ENCODE data around the gene ABCA4.

Gene ABCA4

DNA sequence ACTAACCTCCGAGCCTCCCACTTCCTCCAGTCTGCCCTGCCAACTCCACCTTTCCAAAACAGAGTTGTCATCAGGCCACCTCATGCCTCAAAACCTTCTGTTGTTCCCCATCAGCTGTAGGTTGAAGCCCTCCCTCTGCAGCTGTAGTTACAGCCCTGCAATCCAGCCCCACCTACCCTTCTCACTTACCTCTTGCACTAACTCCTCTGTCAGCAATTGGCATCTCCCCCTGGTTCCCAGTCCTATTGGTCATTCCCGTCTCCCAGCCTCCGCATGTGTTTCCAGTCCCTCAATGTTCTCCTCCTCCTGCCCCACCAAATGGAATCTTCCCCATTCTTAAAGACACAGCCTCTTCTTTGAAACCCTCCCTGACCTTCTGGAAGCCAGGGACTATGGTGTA, 111.6 kb downstream of the ABCA4 start:
- no peak overlapping the region for H3K27ac Mint-ChIP-seq
- no peak for DNase-seq
- peaks cover 39% of the 10 kb centered on the region for H3K4me1 Mint-ChIP-seq
- no peaks in the 10 kb centered on the region for H3K36me3 Mint-ChIP-seq (ENCODE audit: low read depth)
- peaks cover 4% of the 10 kb centered on the region for H3K27me3 Mint-ChIP-seq (ENCODE audit: low read depth, poor library complexity)
- no peaks in the 10 kb centered on the region for H3K9me3 Mint-ChIP-seq
- TF ChIP-seq, protein P1, sequence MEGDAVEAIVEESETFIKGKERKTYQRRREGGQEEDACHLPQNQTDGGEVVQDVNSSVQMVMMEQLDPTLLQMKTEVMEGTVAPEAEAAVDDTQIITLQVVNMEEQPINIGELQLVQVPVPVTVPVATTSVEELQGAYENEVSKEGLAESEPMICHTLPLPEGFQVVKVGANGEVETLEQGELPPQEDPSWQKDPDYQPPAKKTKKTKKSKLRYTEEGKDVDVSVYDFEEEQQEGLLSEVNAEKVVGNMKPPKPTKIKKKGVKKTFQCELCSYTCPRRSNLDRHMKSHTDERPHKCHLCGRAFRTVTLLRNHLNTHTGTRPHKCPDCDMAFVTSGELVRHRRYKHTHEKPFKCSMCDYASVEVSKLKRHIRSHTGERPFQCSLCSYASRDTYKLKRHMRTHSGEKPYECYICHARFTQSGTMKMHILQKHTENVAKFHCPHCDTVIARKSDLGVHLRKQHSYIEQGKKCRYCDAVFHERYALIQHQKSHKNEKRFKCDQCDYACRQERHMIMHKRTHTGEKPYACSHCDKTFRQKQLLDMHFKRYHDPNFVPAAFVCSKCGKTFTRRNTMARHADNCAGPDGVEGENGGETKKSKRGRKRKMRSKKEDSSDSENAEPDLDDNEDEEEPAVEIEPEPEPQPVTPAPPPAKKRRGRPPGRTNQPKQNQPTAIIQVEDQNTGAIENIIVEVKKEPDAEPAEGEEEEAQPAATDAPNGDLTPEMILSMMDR (IDR thresholded peaks at IDR 0.05): no peak
- no peak overlapping the region for H3K4me3 Mint-ChIP-seq

DNA sequence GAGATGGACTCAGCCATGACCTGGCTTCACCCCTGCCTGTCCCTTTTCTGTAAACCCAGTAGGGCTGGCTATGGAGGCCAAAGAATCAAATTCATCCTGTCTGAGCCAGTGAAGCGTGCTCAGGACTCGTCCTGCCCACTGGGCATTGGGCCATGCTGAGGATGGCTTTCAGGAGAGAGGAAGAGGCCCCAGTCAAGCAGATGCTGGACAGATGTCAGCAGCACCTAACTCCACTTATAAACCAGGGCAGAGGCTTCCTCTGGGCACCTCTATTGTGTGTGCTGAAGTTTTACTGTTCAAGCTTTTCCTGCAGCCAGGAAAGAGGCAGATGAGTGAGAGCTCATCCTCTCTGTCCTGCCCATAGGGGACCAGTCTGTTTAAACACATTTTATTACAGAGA, 114.3 kb downstream of the ABCA4 start:
- DNase-seq: no peak
- Mint-ChIP-seq H3K4me3 (no peak overlapping the region), H3K4me1 (peaks cover 17% of the 10 kb centered on the region)

DNA sequence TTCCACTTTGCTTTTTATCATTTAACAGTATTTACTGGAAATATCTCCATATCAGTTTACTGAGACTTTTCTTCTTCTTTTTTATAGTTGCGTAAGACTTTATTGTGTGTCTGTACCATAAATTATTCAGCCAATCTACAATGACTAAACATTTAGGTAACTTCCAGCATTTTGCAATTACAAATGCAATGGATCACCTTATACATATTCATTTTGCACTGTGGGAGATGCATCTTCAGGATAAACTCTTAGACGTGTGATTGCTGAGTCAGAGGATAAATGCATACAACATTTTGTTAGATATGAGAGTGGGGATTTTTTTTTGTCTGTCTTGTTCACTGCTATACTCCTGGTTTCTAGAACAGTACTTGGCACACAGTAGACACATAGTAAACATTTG, 116.0 kb downstream of the ABCA4 start:
- H3K9me3 Mint-ChIP-seq: no peaks in the 10 kb centered on the region
- TF ChIP-seq, protein P1 (IDR thresholded peaks at IDR 0.05): no peak
- no peak for DNase-seq
- no peak overlapping the region for H3K27ac Mint-ChIP-seq
- H3K27me3 Mint-ChIP-seq (ENCODE audit: low read depth, poor library complexity): peaks cover 8% of the 10 kb centered on the region
- H3K4me3 Mint-ChIP-seq: no peak overlapping the region
- H3K4me1 Mint-ChIP-seq: peaks cover 9% of the 10 kb centered on the region
- no peaks in the 10 kb centered on the region for H3K36me3 Mint-ChIP-seq (ENCODE audit: low read depth)

More for the DNA sequence above, 114.3 kb downstream of the ABCA4 start:
- Mint-ChIP-seq H3K27me3 (ENCODE audit: low read depth, poor library complexity) (peaks cover 4% of the 10 kb centered on the region), H3K9me3 (no peaks in the 10 kb centered on the region), H3K27ac (no peak overlapping the region), H3K36me3 (ENCODE audit: low read depth) (no peaks in the 10 kb centered on the region)
- TF ChIP-seq, protein P1 (IDR thresholded peaks at IDR 0.05): no peak

DNA sequence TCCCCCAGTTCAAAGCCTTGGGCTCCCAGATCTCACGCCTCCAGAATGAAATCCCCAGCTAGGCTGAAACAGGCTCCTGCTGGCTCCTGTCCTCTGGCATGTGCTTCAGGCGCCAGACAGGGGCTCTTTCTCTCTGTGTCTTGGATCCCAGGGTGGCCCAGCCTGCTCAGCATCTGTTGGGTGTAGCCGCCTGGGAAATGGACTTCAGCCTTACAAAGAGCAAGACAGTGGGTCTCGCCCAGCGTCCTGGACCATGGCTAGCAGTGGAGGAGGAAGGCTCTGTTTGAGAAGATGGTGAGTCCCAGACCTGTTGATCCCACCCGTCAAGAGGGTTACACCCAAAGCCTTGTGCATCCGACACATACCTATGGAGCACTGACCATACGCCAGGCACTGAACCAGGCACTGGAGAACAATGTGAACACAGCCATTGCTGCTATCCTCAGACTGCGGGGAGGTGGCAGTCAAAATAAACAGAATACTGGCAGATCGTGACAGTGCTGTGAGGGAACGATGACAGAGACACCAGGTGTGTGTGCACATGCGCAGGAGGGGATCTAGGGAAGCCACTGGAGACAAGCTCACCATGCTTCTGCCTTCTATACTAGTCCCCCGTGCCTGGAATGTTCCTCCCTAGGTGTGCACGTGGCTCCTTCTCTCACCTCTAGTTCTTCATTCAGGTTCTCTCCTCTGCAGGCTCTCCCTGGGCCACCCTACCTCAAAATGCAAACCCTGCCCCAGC, 118.7 kb downstream of the ABCA4 start:
- TF ChIP-seq, protein P1 (IDR thresholded peaks at IDR 0.05): no peak
- no peak for DNase-seq
- no peak overlapping the region for H3K4me3 Mint-ChIP-seq
- no peaks in the 10 kb centered on the region for H3K4me1 Mint-ChIP-seq
- no peaks in the 10 kb centered on the region for H3K9me3 Mint-ChIP-seq
- no peak overlapping the region for H3K27ac Mint-ChIP-seq
- H3K27me3 Mint-ChIP-seq (ENCODE audit: low read depth, poor library complexity): peaks cover 8% of the 10 kb centered on the region
- no peaks in the 10 kb centered on the region for H3K36me3 Mint-ChIP-seq (ENCODE audit: low read depth)

DNA sequence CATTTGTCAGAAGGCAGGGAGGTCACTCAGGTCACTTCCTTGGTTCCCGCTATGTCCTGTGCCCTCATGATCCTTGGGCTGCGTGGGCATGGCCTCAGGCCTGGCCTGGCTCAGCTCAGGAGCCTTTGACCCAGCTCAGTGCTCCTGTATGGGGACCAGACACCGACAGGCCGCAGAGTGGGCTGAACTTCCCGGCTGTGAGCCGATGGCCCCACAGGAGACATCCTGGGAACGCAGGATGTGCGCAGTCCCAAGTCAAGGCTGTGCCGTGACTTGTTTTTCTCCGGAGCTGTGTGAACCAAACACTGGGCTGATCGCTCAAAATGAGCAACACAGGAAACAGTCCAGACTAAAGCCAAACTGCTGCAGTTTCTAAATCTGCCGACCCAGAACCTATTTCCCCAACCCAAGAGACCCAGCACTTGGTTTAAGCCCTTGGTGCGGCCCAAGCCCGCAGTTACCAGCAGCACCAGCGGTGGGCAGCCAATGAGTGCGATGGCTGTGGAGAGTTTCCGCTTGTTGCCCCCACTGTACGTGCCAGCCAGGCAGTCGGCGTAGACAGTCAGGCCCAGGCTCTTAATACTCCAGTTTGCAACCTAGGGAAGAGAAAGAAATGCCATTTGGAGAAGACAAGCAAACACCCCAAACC, 119.4 kb downstream of the ABCA4 start:
- H3K27me3 Mint-ChIP-seq (ENCODE audit: low read depth, poor library complexity): peaks cover 8% of the 10 kb centered on the region
- no peaks in the 10 kb centered on the region for H3K9me3 Mint-ChIP-seq
- no peak overlapping the region for H3K4me3 Mint-ChIP-seq
- H3K36me3 Mint-ChIP-seq (ENCODE audit: low read depth): no peaks in the 10 kb centered on the region
- H3K27ac Mint-ChIP-seq: no peak overlapping the region
- DNase-seq: no peak
- no peaks in the 10 kb centered on the region for H3K4me1 Mint-ChIP-seq
- TF ChIP-seq, protein P1 (IDR thresholded peaks at IDR 0.05): no peak

Measured in nephron progenitor cell (in vitro differentiated cells).